Measurements from ENCODE around the gene SYNJ2. TPM values are rescaled to one million over a fixed set of nuclear protein-coding genes. Genes with fewer than 3 reads are reported as not detected.

Gene SYNJ2
- total RNA-seq, 2 experiments from 2014 or later: 28.1 to 29.4 TPM

Other genes with a start within 250 kb of the SYNJ2 start
- gene SNX9, start 158.6 kb upstream of the SYNJ2 start, total RNA-seq: 10 to 100 TPM; 63.4 to 64.4 TPM
- gene SERAC1, start 186.4 kb downstream of the SYNJ2 start, total RNA-seq: 1 to 10 TPM; 2.8 to 4.1 TPM
- gene GTF2H5, start 186.5 kb downstream of the SYNJ2 start, total RNA-seq: 10 to 100 TPM; 24.5 to 26.6 TPM

Measured in activated naive CD8-positive, alpha-beta T cell treated with anti-CD3 and anti-CD28 coated beads for 36 hours (primary cell).